K562 (cell line): ENCODE measurements around the gene NEDD8. TPM values are rescaled to one million over a fixed set of nuclear protein-coding genes. Genes with fewer than 3 reads are reported as not detected.

Experiments used
- CBFB ChIP-seq: sonication (generic); formaldehyde crosslinking; IDR thresholded peaks from 2 replicates; pipeline ENCODE4 v1.4.0; 2020; ENCODE audit warnings: mild to moderate bottlenecking, missing genetic modification reagents
- CBX3 ChIP-seq, 2 experiments: IDR thresholded peaks; 1 replicate in 1 of 2; 2 replicates in 1 of 2; pipeline ENCODE4 v1.6.1; 2012; ENCODE audit warnings: inconsistent platforms in 2 of 2, low read length in 2 of 2, borderline replicate concordance in 1 of 2, control low read depth in 1 of 2
- E2F6 ChIP-seq, 2 experiments: IDR thresholded peaks; 2 replicates each; pipeline ENCODE4 v1.6.1; 2011; ENCODE audit warnings: borderline replicate concordance in 1 of 2, control low read depth in 1 of 2, low read depth in 1 of 2, low read length in 1 of 2, mild to moderate bottlenecking in 1 of 2, mixed read lengths in 1 of 2, moderate library complexity in 1 of 2; ENCODE audit not compliant: insufficient read depth in 1 of 2, insufficient read length in 1 of 2, poor library complexity in 1 of 2, severe bottlenecking in 1 of 2; ENCODE audit errors: extremely low read depth in 1 of 2
- GABPB1 ChIP-seq: sonication (generic); formaldehyde crosslinking; IDR thresholded peaks from 2 replicates; pipeline ENCODE4 v1.8.0; 2022; ENCODE audit warnings: mild to moderate bottlenecking, missing genetic modification reagents
- LARP7 ChIP-seq: fragments of 450-650 bp; IDR thresholded peaks from 2 replicates; pipeline ENCODE4 v1.6.1; 2016
- MIER1 ChIP-seq: fragments of 450-650 bp; IDR thresholded peaks from 2 replicates; pipeline ENCODE4 v1.6.1; 2016; ENCODE audit warnings: antibody characterized with exemption, mild to moderate bottlenecking, low read depth
- NCOA4 ChIP-seq: fragments of 450-650 bp; IDR thresholded peaks from 2 replicates; pipeline ENCODE4 v1.6.1; 2018; ENCODE audit warnings: mild to moderate bottlenecking; ENCODE audit not compliant: partially characterized antibody
- NFE2 ChIP-seq: IDR thresholded peaks from 2 replicates; pipeline ENCODE4 v1.6.1; 2014; ENCODE audit warnings: antibody characterized with exemption, low read depth
- PHF8 ChIP-seq: fragments of 200-600 bp; sonication (generic); IDR thresholded peaks from 2 replicates; pipeline ENCODE4 v1.6.1; 2012; ENCODE audit warnings: mixed run types, mild to moderate bottlenecking, inconsistent platforms, low read length, moderate library complexity, borderline replicate concordance
- POLR3G ChIP-seq: IDR thresholded peaks from 2 replicates; pipeline ENCODE4 v1.6.1; 2011; ENCODE audit not compliant: insufficient read length, insufficient replicate concordance; ENCODE audit errors: extremely low read depth
- RAD21 ChIP-seq, 2 experiments: fragments of 250-450 bp in 1 of 2; fragments of 450-650 bp in 1 of 2; sonication (Bioruptor Pico) in 1 of 2; formaldehyde crosslinking in 1 of 2; IDR thresholded peaks in 1 of 2; conservative IDR thresholded peaks in 1 of 2; 2 replicates each; pipeline versions ENCODE4 v1.4.0 to v1.8.0; 2020 to 2022; ENCODE audit warnings: mild to moderate bottlenecking in 2 of 2, moderate library complexity in 1 of 2
- TAF1 ChIP-seq: IDR thresholded peaks from 2 replicates; pipeline ENCODE4 v1.6.1; 2011; ENCODE audit warnings: mild to moderate bottlenecking, low read length, moderate library complexity; ENCODE audit not compliant: insufficient read depth, control insufficient read depth, severe bottlenecking; ENCODE audit errors: extremely low read depth
- TCFL5 ChIP-seq: fragments of 250-450 bp; sonication (Bioruptor Pico); conservative IDR thresholded peaks from 2 replicates; pipeline ENCODE4 v1.6.1; 2021; ENCODE audit warnings: mild to moderate bottlenecking, moderate library complexity, matching md5 sums
- UBTF ChIP-seq, 2 experiments: IDR thresholded peaks; 2 replicates each; pipeline ENCODE4 v1.6.1; 2012; ENCODE audit warnings: improper control_type of control experiment in 2 of 2, low read depth in 2 of 2, low read length in 2 of 2, borderline replicate concordance in 1 of 2
- ZBTB17 ChIP-seq: fragments of 450-650 bp; formaldehyde crosslinking; IDR thresholded peaks from 2 replicates; pipeline ENCODE4 v1.4.0; 2020; ENCODE audit warnings: mild to moderate bottlenecking
- ZBTB33 ChIP-seq: sonication (generic); formaldehyde crosslinking; IDR thresholded peaks from 2 replicates; pipeline ENCODE4 v1.8.1; 2023; ENCODE audit warnings: mild to moderate bottlenecking, missing genetic modification reagents
- polyA plus RNA-seq, 8 experiments: library from polyadenylated mRNA; depleted of rRNA in 4 of 8; stranded (reverse) in 5 of 8; unstranded in 3 of 8; fragments of >200 nt; fragmentation: Nextera tagmentation in 2 of 8; fragmentation: Illumina TruSeq in 1 of 8; extraction: Ambion mirVana in 2 of 8; extraction: Trizol in 1 of 8; gene quantifications; 2 replicates each; pipeline versions ENCODE4 v1.2.1 to v1.2.3, GENCODE V29; 2011 to 2014; ENCODE audit warnings: inconsistent platforms in 1 of 8, missing spikeins in 1 of 8
- total RNA-seq, 7 experiments: library from RNA; depleted of rRNA in 6 of 7; stranded (reverse); fragments of >200 nt in 6 of 7; fragmentation: Illumina TruSeq in 2 of 7; extraction: Trizol in 2 of 7; gene quantifications; 2 replicates each; pipeline versions ENCODE4 v1.2.1 to v1.2.3, GENCODE V29; 2011 to 2021; ENCODE audit warnings: low replicate concordance in 1 of 7
- TF ChIP-seq, protein P1 (sequence below): fragments of 450-650 bp; formaldehyde crosslinking; IDR thresholded peaks from 2 replicates; pipeline ENCODE4 v1.4.0; 2022; ENCODE audit warnings: mild to moderate bottlenecking, moderate library complexity

NEDD8 gene
- total and polyA plus RNA-seq, 9 of the 15 experiments (the other 6 are each of a cell fraction or from before 2014, with no cell fraction given), result 142 to 691 (median 260) TPM

DNA sequence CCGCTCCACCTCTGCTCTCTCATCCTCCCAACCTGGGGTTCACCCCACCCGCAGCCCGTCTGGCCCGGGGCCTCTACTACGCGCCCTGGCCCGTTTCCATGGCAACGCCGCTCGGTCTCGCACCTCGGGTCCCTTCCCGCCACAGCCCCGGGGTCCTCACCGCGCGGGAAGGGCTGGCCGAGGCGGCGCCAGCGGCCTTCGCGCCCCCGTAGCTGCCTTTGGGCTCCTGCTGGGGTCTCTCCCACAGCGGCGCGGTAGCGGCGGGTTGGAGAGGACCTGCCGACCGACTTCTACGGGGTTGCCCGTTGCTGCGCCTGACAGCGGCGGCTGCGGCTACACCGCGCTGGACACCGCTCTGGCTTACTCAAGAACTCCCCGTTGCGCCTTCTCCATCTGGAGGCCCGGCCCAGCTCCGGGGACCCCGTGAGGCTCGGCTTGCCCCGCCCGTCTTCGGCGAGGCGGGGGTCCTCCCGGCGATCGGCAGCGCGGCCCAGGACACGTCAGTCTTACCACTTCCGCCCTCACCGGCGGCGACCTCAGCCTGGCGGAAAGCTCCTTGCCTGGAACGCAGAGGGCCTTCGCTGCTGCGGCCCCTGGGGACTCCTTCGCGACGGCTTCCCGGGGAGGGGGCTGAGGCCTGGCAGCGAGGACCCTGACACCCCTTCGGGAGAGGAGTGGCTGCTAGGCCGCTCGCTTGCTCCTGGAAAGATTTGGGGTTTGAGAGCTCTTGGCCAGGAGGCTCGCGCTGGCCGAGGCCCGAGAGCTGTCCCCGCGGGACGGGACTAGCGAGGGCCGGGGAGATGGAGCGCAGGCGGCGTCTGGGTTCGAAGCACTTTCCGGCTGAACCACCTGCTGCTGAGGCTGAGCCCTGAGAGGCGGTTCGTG, 36.7 kb downstream of the NEDD8 start, which contains the start of gene TM9SF1 (continued):
- TF ChIP-seq ZBTB33 (CRISPR knock-in tag) (peak; percentile 50; the same call in 1 of the 2 replicates), PHF8 (peak; percentile 79; the same call in 1 of the 2 replicates), RAD21 (CRISPR knock-in tag; conservative IDR thresholded peaks at IDR 0.05 in 1 of 2, IDR thresholded peaks at IDR 0.05 in 1 of 2) (no peak), LARP7 (no peak), ZBTB17 (peak; percentile 29), NFE2 (peak; percentile 83), UBTF (IDR thresholded peaks at IDR 0.05; ENCODE audit: borderline replicate concordance in 1 of 2, low read depth in 2 of 2, low read length in 2 of 2) (peak in 1 of 2 experiments; percentile 74; a peak in 3 of 4 replicates), TAF1 (peak; percentile 57), E2F6 (IDR thresholded peaks at IDR 0.05; ENCODE audit: borderline replicate concordance in 1 of 2, extremely low read depth in 1 of 2, insufficient read depth in 1 of 2, insufficient read length in 1 of 2, low read depth in 1 of 2, low read length in 1 of 2, poor library complexity in 1 of 2, severe bottlenecking in 1 of 2) (peak; percentile 99 to 100), NCOA4 (no peak), CBFB (peak; percentile 63; the same call in 1 of the 2 replicates), TCFL5 (no peak), GABPB1 (CRISPR knock-in tag) (peak; percentile 94), MIER1 (no peak), CBX3 (IDR thresholded peaks at IDR 0.05; ENCODE audit: borderline replicate concordance in 1 of 2, low read length in 2 of 2) (peak in 1 of 2 experiments; percentile 80; a peak in 1 of 3 replicates), POLR3G (no peak)
- TF ChIP-seq, protein P1, sequence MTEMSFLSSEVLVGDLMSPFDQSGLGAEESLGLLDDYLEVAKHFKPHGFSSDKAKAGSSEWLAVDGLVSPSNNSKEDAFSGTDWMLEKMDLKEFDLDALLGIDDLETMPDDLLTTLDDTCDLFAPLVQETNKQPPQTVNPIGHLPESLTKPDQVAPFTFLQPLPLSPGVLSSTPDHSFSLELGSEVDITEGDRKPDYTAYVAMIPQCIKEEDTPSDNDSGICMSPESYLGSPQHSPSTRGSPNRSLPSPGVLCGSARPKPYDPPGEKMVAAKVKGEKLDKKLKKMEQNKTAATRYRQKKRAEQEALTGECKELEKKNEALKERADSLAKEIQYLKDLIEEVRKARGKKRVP (CRISPR knock-in tag), result 0 out of 2 replicates have a peak, but pooled peaks have one; percentile 10
